Ovary (tissue), 3 donors: ENCODE results near the gene CTNND2.

Experiments used
- EP300 ChIP-seq: sonication (generic); formaldehyde crosslinking; IDR thresholded peaks from one replicate; pipeline ENCODE4 v1.6.1; 2017; ENCODE audit warnings: antibody characterized with exemption
- POLR2A ChIP-seq: fragments of 450-650 bp; IDR thresholded peaks from one replicate; pipeline ENCODE4 v1.6.1; 2017; ENCODE audit warnings: antibody characterized with exemption, mild to moderate bottlenecking, moderate library complexity
- TF ChIP-seq, protein P1 (sequence below), 3 donors: fragments of 450-650 bp in 2 of 3; fragments of 200-600 bp in 1 of 3; IDR thresholded peaks; one replicate each; pipeline versions ENCODE4 v1.5.1 to v1.8.0; 2016 to 2022; ENCODE audit warnings: antibody characterized with exemption in 3 of 3, mild to moderate bottlenecking in 1 of 3
- donor health status: DM: no; HTN: no; CAD: no.

DNA sequence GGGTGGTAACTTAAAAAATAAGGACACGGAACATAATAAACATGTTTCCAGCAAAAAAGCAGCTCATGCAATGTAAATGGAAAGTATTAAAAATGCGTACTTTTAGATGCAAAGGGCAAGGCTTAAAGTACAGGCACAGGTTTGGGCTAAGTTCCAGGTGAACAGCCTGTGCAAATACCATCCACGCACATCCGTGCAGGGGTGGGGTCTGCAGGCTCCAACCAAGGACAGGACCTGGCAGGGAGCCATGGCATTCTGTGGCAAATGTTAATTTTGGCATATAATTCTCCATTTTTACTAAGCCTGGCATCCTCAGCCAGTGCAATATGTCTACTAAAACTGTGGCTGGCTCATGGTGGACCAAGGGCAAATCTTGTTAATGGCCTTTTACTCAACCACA lies 777.4 kb downstream of the CTNND2 start:
- TF ChIP-seq, protein P1, sequence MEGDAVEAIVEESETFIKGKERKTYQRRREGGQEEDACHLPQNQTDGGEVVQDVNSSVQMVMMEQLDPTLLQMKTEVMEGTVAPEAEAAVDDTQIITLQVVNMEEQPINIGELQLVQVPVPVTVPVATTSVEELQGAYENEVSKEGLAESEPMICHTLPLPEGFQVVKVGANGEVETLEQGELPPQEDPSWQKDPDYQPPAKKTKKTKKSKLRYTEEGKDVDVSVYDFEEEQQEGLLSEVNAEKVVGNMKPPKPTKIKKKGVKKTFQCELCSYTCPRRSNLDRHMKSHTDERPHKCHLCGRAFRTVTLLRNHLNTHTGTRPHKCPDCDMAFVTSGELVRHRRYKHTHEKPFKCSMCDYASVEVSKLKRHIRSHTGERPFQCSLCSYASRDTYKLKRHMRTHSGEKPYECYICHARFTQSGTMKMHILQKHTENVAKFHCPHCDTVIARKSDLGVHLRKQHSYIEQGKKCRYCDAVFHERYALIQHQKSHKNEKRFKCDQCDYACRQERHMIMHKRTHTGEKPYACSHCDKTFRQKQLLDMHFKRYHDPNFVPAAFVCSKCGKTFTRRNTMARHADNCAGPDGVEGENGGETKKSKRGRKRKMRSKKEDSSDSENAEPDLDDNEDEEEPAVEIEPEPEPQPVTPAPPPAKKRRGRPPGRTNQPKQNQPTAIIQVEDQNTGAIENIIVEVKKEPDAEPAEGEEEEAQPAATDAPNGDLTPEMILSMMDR (IDR thresholded peaks at IDR 0.05): no peak
- no peak for TF ChIP-seq POLR2A
- TF ChIP-seq EP300: no peak
